ENCODE results near the gene ACAP2. TPM values are rescaled to one million over a fixed set of nuclear protein-coding genes. Genes with fewer than 3 reads are reported as not detected.

ACAP2 gene
- total and polyA plus RNA-seq, 4 donors = 11.2 to 146 (median 38.7) TPM

DNA sequence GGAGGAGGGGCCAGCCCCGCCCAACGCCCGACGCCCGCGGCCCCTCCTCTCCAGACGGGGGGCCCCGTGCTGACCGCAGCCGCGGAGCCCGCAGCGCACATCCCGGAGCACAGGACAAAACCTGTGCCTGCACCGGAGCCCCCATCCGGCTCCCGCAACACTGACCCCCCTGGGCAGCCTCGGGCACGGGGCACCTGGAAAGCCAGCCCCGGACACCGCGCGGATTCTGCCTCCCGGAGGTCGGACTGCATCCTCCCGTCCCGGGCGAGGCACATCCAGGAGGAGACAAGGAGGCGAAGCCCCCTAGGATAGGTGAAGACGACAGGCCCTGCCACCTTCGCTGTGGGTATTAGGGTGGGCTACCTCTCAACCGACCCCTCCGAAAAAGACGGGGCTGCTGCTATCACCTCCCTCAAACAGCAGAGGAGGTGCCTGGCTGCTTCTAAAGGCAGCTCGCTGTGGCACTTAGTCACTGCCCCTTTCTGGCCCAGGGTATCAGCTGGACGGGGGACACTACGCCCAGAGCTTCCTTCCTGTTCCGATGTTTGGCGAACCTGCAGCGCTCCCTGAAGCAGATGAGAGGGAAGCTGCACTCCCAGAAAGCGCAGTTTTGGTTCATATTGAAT, 182.4 kb downstream of the ACAP2 start:
- peak in 2 of 3 donors; percentile 31 to 51 for DNase-seq
- WGBS, 2 donors = 0 to 4% methylated on average over 36 to 41 of the region's 41 CpGs
- Histone ChIP-seq H3K27me3 (ENCODE audit: control insufficient read depth in 3 of 3, insufficient read depth in 3 of 3, low read length in 2 of 3) (no peaks in the 10 kb centered on the region), H3K4me1 (ENCODE audit: control insufficient read depth in 5 of 5, insufficient read depth in 5 of 5, low read length in 5 of 5) (peaks cover 0 to 39% (median 12%) of the 10 kb centered on the region in 5 donors), H3K9ac (ENCODE audit: insufficient read depth in 1 of 2, low read length in 2 of 2) (peak overlapping the region in 1 of 2 donors; percentile 16), H3K4me3 (peak overlapping the region; percentile 48), H3K9me3 (ENCODE audit: control insufficient read depth in 4 of 4, insufficient read depth in 3 of 4, low read length in 3 of 4) (no peaks in the 10 kb centered on the region), H3K36me3 (ENCODE audit: control insufficient read depth in 4 of 4, insufficient read depth in 4 of 4, low read length in 4 of 4) (peaks cover 0 to 2% (median 0%) of the 10 kb centered on the region in 4 donors), H3K27ac (ENCODE audit: low read depth in 1 of 2, low read length in 1 of 2) (peak overlapping the region in 1 of 2 donors; percentile 88)
- no peak for ATAC-seq (ENCODE audit: insufficient read depth, low FRiP score)
- TF ChIP-seq, protein P1, sequence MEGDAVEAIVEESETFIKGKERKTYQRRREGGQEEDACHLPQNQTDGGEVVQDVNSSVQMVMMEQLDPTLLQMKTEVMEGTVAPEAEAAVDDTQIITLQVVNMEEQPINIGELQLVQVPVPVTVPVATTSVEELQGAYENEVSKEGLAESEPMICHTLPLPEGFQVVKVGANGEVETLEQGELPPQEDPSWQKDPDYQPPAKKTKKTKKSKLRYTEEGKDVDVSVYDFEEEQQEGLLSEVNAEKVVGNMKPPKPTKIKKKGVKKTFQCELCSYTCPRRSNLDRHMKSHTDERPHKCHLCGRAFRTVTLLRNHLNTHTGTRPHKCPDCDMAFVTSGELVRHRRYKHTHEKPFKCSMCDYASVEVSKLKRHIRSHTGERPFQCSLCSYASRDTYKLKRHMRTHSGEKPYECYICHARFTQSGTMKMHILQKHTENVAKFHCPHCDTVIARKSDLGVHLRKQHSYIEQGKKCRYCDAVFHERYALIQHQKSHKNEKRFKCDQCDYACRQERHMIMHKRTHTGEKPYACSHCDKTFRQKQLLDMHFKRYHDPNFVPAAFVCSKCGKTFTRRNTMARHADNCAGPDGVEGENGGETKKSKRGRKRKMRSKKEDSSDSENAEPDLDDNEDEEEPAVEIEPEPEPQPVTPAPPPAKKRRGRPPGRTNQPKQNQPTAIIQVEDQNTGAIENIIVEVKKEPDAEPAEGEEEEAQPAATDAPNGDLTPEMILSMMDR (IDR thresholded peaks at IDR 0.05; ENCODE audit: control extremely low read depth, extremely low read depth) = no peak

DNA sequence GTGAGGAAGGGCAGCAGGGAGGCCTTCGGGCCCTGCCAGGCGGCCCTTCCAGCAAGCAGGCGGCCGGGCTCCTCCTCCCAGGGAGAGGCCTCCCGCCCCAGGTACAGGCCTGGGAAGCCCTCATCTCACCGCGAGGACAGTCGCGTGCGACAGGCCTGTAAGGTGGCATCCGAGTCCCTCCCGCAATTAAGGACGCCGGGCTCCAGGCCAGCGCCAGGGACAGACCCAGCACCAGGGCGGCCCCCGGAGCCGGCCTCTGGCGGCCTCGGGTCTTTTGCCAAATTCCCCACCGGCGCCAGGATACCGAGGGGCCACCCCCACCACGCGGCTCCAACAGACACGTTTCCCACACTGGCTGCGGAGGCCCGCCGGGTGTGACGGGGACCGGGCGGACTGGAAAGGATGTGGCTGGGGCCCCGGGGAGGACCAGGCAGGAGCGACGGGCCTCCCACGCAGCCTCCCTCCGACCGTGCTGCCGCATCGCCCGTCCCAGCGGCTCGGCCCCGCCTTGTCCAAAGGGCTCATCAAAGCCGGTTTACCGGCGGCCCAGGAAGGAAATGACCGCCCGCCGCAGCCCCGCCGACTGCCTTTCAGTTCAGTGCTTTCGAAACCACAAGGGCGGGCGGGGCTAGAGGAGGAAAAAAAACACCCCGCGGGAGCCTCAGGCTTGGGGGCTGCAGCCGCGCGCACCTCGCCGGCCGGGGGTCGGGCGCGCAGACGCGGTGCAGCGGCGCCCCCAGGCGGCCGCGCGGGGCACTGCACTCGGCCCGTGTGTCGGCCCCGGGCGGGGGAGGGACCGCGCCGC, 183.1 kb downstream of the ACAP2 start:
- peaks cover 0 to 40% (median 12%) of the 10 kb centered on the region in 5 donors for H3K4me1 ChIP-seq (ENCODE audit: control insufficient read depth in 5 of 5, insufficient read depth in 5 of 5, low read length in 5 of 5)
- H3K4me3 ChIP-seq = peak overlapping the region; percentile 24
- H3K27me3 ChIP-seq (ENCODE audit: control insufficient read depth in 3 of 3, insufficient read depth in 3 of 3, low read length in 2 of 3) = no peaks in the 10 kb centered on the region
- WGBS, 2 donors = 2% methylated on average over 51 to 82 of the region's 82 CpGs
- TF ChIP-seq, protein P1 (IDR thresholded peaks at IDR 0.05; ENCODE audit: control extremely low read depth, extremely low read depth) = peak; percentile 48
- ATAC-seq (ENCODE audit: insufficient read depth, low FRiP score) (peak; percentile 93), DNase-seq (peak; percentile 95 to 96 (median 96))
- no peaks in the 10 kb centered on the region for H3K9me3 ChIP-seq (ENCODE audit: control insufficient read depth in 4 of 4, insufficient read depth in 3 of 4, low read length in 3 of 4)
- peaks cover 0 to 3% (median under 1%) of the 10 kb centered on the region in 4 donors for H3K36me3 ChIP-seq (ENCODE audit: control insufficient read depth in 4 of 4, insufficient read depth in 4 of 4, low read length in 4 of 4)
- H3K9ac ChIP-seq (ENCODE audit: insufficient read depth in 1 of 2, low read length in 2 of 2) = peak overlapping the region; percentile 42 to 66
- peak overlapping the region; percentile 79 to 96 for H3K27ac ChIP-seq (ENCODE audit: low read depth in 1 of 2, low read length in 1 of 2)

DNA sequence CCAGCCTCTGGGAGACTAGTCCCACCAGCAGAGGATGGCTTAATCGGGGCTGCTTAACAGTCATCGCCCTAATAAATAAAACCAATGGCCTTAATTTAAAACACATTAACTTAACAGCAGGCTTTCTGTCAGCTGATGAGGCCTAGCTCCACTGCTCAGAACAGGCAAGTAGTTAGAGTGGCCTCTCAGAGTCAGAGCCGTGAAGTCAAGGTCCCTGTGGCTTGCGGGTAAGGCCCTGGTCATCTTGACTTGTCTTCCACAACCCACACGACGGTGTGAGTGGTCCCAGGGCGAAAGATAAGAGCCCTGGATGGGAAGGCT, 183.7 kb downstream of the ACAP2 start:
- H3K4me1 ChIP-seq (ENCODE audit: control insufficient read depth in 5 of 5, insufficient read depth in 5 of 5, low read length in 5 of 5) = peaks cover 0 to 45% (median 16%) of the 10 kb centered on the region in 5 donors
- DNase-seq (peak in 2 of 3 donors; percentile 50 to 58), ATAC-seq (ENCODE audit: insufficient read depth, low FRiP score) (no peak)
- peaks cover 0 to 3% (median under 1%) of the 10 kb centered on the region in 4 donors for H3K36me3 ChIP-seq (ENCODE audit: control insufficient read depth in 4 of 4, insufficient read depth in 4 of 4, low read length in 4 of 4)
- TF ChIP-seq, protein P1 (IDR thresholded peaks at IDR 0.05; ENCODE audit: control extremely low read depth, extremely low read depth) = no peak
- no peaks in the 10 kb centered on the region for H3K27me3 ChIP-seq (ENCODE audit: control insufficient read depth in 3 of 3, insufficient read depth in 3 of 3, low read length in 2 of 3)
- 51 to 55% methylated on average over 7 of the region's 7 CpGs for WGBS, 2 donors
- H3K9ac ChIP-seq (ENCODE audit: insufficient read depth in 1 of 2, low read length in 2 of 2) = peak overlapping the region; percentile 42 to 66
- H3K4me3 ChIP-seq = no peak overlapping the region
- H3K27ac ChIP-seq (ENCODE audit: low read depth in 1 of 2, low read length in 1 of 2) = peak overlapping the region; percentile 79 to 96
- no peaks in the 10 kb centered on the region for H3K9me3 ChIP-seq (ENCODE audit: control insufficient read depth in 4 of 4, insufficient read depth in 3 of 4, low read length in 3 of 4)
